DND-41 (cell line): ENCODE data around the gene PREX1.

Experiments
- ATAC-seq: fragments of 200-7000 bp; cut with Tn5 transposase; 3 replicates; pipeline ENCODE4 v1.9.1; 2021; ENCODE audit warnings: low read depth; ENCODE audit not compliant: insufficient read depth
- DNase-seq: peaks from one replicate; pipeline ENCODE4 v3.0.0-alpha.2; 2020
- H2AFZ ChIP-seq: 2 replicates; pipeline ENCODE4 v1.6.0; 2012; ENCODE audit warnings: low read depth, low read length
- H3K27ac ChIP-seq: 2 replicates; pipeline ENCODE4 v1.5.1; 2012; ENCODE audit warnings: low read length, inconsistent platforms
- H3K27me3 ChIP-seq: fragments of 200-600 bp; sonication (generic); 2 replicates; pipeline ENCODE4 v1.6.0; 2012; ENCODE audit warnings: low read length, mild to moderate bottlenecking, inconsistent platforms; ENCODE audit not compliant: insufficient read depth, poor library complexity
- H3K36me3 ChIP-seq: 2 replicates; pipeline ENCODE4 v1.5.1; 2012; ENCODE audit warnings: low read length, inconsistent platforms; ENCODE audit not compliant: insufficient read depth
- H3K4me1 ChIP-seq: 2 replicates; pipeline ENCODE4 v1.5.1; 2012; ENCODE audit warnings: mild to moderate bottlenecking, low read length; ENCODE audit not compliant: insufficient read depth
- H3K4me2 ChIP-seq: 2 replicates; pipeline ENCODE4 v1.6.0; 2012; ENCODE audit warnings: mild to moderate bottlenecking, moderate library complexity, low read length, inconsistent platforms; ENCODE audit not compliant: insufficient read depth
- H3K4me3 ChIP-seq, 2 experiments: fragments of 200-600 bp in 1 of 2; shearing (Covaris generic) in 1 of 2; 2 replicates each; pipeline ENCODE4 v1.5.1; 2012 to 2016; ENCODE audit warnings: inconsistent platforms in 2 of 2, low read length in 2 of 2, mild to moderate bottlenecking in 2 of 2, low read depth in 1 of 2, moderate library complexity in 1 of 2
- H3K79me2 ChIP-seq: 2 replicates; pipeline ENCODE4 v1.6.0; 2012; ENCODE audit warnings: low read length, inconsistent platforms; ENCODE audit not compliant: insufficient read depth
- H3K9ac ChIP-seq: 2 replicates; pipeline ENCODE4 v1.6.0; 2012; ENCODE audit warnings: low read depth, mild to moderate bottlenecking, inconsistent platforms, low read length, moderate library complexity
- H3K9me3 ChIP-seq: 2 replicates; pipeline ENCODE4 v1.5.1; 2012; ENCODE audit warnings: low read length, moderate library complexity, mild to moderate bottlenecking, inconsistent platforms; ENCODE audit not compliant: insufficient read depth, severe bottlenecking
- H4K20me1 ChIP-seq: 2 replicates; pipeline ENCODE4 v1.6.0; 2012; ENCODE audit warnings: low read length; ENCODE audit not compliant: insufficient read depth
- CTCF ChIP-seq: IDR thresholded peaks from 2 replicates; pipeline ENCODE4 v1.5.1; 2012; ENCODE audit warnings: borderline replicate concordance, low read length, moderate library complexity, mild to moderate bottlenecking; ENCODE audit not compliant: poor library complexity, severe bottlenecking; ENCODE audit errors: extremely low read depth
- EZH2 ChIP-seq: IDR thresholded peaks from 3 replicates; pipeline ENCODE4 v1.6.1; 2012; ENCODE audit warnings: borderline replicate concordance, low read depth, mild to moderate bottlenecking, moderate library complexity, low read length, inconsistent platforms; ENCODE audit not compliant: severe bottlenecking

PREX1 gene

DNA sequence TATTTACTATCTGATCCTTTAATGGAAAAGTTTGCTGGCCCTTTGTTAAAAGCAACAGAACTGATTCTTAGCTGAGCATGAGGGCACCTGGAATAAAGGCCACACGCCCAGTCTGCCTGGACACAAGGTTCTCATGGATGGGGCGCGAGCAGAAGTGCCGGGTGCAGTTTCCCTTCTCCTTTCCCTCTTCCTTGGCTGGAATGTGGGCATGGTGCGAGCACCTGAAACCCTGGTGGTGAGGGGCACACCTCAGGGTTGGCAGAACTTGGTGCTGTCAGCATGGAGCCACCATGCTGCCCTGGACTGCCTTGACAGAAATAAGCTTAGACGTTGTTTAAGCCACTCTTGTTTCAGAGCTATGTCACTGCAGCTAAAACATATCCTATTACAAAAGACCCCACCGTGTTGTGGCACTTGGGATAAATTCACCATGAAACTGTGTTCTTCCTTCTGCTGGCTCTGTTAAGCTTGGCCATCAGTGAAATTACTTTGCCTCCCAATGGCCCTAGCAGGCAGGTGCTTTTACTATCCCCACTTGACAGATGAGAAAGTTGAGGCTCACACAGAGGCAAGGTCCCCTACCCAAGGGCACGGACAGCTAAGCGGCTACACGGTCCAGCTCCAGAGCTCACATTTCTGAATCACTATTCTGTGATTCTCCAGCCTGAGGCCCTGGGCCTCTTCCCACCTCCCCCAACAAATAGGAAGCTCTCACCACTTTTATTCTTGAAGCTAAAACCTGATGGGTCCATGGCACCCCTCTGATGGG lies 115.9 kb downstream of the PREX1 start:
- Histone ChIP-seq H2AFZ (no peak overlapping the region), H3K79me2 (no peaks in the 10 kb centered on the region), H3K4me1 (peaks cover 19% of the 10 kb centered on the region), H3K4me2 (no peak overlapping the region), H3K27ac (no peak overlapping the region), H3K27me3 (no peaks in the 10 kb centered on the region), H3K4me3 (no peak overlapping the region), H3K9me3 (no peaks in the 10 kb centered on the region), H3K9ac (no peak overlapping the region), H4K20me1 (no peaks in the 10 kb centered on the region), H3K36me3 (no peaks in the 10 kb centered on the region)
- DNase-seq, result no peak
- no peak for ATAC-seq
- TF ChIP-seq CTCF (no peak), EZH2 (no peak)

DNA sequence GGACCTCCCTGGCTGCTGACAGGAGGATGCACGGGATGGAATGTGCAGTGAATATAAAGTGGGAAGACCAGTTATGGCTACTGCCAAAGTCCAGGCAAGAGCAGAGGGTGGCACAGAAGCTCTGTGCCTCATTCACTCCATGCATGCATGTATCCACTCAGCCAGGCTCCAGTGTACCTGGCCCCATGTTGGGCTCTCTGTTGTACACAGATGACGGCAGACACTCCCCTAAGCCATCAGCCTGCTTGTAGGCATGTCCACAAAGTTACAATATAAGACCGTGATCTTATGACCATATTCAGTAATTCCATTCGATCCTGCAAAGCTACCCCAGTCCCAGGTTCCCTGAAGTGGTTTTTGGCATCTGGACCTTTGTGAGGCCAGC lies 116.8 kb downstream of the PREX1 start:
- Histone ChIP-seq H3K4me1 (peaks cover 11% of the 10 kb centered on the region), H2AFZ (no peak overlapping the region), H3K27ac (no peak overlapping the region), H3K27me3 (no peaks in the 10 kb centered on the region), H3K9ac (no peak overlapping the region), H3K4me3 (no peak overlapping the region), H3K79me2 (no peaks in the 10 kb centered on the region), H3K9me3 (no peaks in the 10 kb centered on the region), H3K36me3 (no peaks in the 10 kb centered on the region), H4K20me1 (no peaks in the 10 kb centered on the region), H3K4me2 (no peak overlapping the region)
- TF ChIP-seq CTCF, result no peak
- no peak for TF ChIP-seq EZH2
- ATAC-seq (no peak), DNase-seq (no peak)

DNA sequence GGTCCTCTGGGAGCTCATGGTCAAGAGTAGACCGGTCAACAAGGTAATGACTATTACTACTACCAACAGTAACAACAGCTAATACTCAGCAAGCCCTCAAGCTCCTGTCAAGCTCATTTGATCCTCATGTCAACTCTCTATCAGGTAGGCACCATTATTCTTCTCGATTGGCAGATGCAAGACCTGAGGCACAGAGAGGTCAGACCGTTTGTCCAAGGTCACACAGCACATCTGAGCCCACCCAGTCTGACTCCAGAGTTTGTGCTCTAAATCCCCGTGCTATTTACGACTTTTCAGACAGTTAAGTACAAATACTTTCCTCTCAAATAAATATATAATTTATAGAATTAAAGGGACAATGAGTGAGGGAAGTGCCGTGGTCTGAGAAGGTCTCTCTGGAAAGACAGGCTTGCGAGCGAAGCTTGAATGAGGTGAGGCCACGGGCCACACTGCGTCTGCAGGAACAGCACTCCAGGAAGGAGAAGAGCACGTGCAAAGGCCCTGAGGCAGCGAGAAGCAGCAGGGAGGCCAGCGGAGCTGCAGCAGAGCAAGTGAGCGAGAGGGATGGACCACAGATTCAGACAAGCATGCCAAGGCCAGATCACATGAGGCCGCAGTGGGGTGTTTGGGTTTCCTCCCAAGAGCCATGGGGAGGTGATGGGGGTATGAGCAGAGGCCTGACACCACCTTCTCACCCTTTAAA lies 117.3 kb downstream of the PREX1 start:
- TF ChIP-seq CTCF (no peak), EZH2 (no peak)
- Histone ChIP-seq H3K36me3 (no peaks in the 10 kb centered on the region), H4K20me1 (no peaks in the 10 kb centered on the region), H3K9ac (no peak overlapping the region), H3K9me3 (no peaks in the 10 kb centered on the region), H3K4me3 (no peak overlapping the region), H3K27ac (no peak overlapping the region), H3K27me3 (no peaks in the 10 kb centered on the region), H2AFZ (no peak overlapping the region), H3K79me2 (no peaks in the 10 kb centered on the region), H3K4me2 (no peak overlapping the region), H3K4me1 (peaks cover 5% of the 10 kb centered on the region)
- no peak for DNase-seq
- ATAC-seq, result no peak
